ENCODE results near the gene TMPRSS2. TPM values are rescaled to one million over a fixed set of nuclear protein-coding genes. Genes with fewer than 3 reads are reported as not detected.
"Not testable (repeated sequence)": the region's sequence is repeated elsewhere in the genome, so short reads cannot be mapped to it uniquely, and the experiment has no call there.

TMPRSS2 gene
- polyA plus RNA-seq, 4 donors, result 35.5 to 50.1 (median 37.1) TPM

DNA sequence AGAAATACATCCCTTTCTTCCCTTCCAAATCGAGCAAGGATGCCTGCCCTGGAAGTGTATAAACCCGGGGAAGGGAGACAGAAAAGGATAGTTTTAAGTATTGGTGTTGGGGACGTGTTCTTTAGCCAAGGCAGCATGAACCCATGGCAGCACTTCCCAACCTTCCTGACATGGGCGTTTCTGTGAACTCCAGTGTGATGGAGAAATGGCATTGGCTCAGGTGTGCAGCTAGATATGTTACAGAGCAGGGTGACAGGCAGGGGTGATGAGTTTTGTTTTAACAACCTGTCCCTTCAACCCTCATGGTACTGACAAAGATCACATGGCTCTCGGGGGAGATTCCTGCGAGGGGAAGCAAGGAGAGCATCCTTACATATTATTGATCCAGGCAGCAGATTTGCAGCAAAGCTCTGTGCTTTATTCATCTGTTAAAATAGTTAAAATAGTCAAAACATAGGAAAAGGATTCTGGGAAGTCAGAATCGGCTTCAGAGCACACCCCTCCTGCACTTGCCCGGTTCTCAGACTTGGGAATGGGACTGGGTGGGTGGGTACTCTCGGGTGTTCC, 78.0 kb downstream of the TMPRSS2 start:
- no peak for DNase-seq (ENCODE audit: low read depth in 4 of 4, low spot score in 3 of 4)

- DNase-seq (ENCODE audit: low read depth in 4 of 4, low spot score in 3 of 4), result no peak
Observed at GRCh38 chr21:41429305-41429704, 78.7 kb downstream of the TMPRSS2 start.

- no peak for DNase-seq (ENCODE audit: low read depth in 4 of 4, low spot score in 3 of 4)
Observed at GRCh38 chr21:41428847-41429246, 79.1 kb downstream of the TMPRSS2 start.

DNA sequence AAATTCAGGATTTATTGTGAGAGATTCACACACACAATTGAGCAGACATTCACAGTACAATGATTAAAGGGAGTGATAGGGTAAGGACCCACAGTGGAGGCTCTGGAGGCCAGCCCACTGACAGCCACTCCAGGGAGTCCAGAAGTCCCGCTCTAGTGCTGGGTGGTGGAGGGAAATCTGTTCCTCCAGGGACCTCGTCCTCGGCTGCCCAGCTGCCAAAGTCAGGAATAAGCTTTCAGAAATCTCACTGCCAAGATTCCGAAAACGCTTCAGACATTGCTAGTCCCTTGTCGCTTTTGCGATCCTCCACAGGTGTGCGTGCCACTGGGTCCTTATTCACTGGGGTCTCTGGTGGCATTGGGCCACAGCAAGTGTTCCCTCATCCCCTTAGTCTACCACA, 79.6 kb downstream of the TMPRSS2 start:
- no peak for DNase-seq (ENCODE audit: low read depth in 4 of 4, low spot score in 3 of 4)

GRCh38 chr21:41427556-41427955, 80.4 kb downstream of the TMPRSS2 start:
- no peak for DNase-seq (ENCODE audit: low read depth in 4 of 4, low spot score in 3 of 4)

- DNase-seq (ENCODE audit: low read depth in 4 of 4, low spot score in 3 of 4), result no peak
Observed at GRCh38 chr21:41426676-41427404, 81.1 kb downstream of the TMPRSS2 start.

DNA sequence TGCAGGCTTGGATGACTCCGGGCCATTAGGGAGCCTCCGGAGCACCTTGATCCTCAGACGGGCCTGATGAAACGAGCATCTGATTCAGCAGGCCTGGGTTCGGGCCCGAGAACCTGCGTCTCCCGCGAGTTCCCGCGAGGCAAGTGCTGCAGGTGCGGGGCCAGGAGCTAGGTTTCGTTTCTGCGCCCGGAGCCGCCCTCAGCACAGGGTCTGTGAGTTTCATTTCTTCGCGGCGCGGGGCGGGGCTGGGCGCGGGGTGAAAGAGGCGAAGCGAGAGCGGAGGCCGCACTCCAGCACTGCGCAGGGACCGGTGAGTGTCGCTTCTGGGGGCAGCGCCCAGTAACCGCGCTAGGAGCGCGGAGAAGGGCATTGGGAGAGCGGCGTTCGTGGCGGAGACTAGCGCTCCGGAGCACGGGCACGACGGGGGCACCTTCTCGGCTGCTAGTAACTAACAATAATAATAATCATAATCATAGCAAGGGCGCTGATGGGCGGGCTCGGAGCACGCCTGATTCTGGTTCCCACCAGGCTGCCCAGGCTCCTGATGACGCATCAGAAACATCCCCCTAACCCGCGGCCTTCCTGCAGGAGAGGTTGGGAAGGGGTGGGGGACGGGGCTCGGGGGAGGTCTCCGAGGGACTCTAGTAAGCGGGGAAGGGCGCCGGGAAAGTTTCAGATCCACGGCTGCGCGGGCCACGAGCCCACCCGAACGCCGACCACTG, 81.8 kb downstream of the TMPRSS2 start, which contains the start of gene MX1:
TSS of gene MX1 (plus strand) at position 286 of the 722 bp plus-strand sequence. CDS start 5,832 bp downstream, outside the sequence.
- DNase-seq (ENCODE audit: low read depth in 4 of 4, low spot score in 3 of 4), result peak in 1 of 4 donors; percentile 20

DNA sequence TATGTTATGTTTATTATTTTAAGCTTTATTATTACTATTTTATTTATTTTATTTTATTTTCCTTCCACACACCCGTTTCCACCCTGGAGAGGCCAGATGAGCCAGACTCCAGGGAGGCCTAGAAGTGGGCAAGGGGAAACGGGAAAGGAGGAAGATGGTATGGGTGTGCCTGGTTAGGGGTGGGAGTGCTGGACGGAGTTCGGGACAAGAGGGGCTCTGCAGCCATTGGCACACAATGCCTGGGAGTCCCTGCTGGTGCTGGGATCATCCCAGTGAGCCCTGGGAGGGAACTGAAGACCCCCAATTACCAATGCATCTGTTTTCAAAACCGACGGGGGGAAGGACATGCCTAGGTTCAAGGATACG, 82.4 kb downstream of the TMPRSS2 start:
- DNase-seq (ENCODE audit: low read depth in 4 of 4, low spot score in 3 of 4), result no peak

GRCh38 chr21:41423305-41423636, 84.7 kb downstream of the TMPRSS2 start:
- not testable (repeated sequence) for DNase-seq (ENCODE audit: low read depth in 4 of 4, low spot score in 3 of 4)

- DNase-seq (ENCODE audit: low read depth in 4 of 4, low spot score in 3 of 4), result no peak
Observed at GRCh38 chr21:41422546-41423304, 85.2 kb downstream of the TMPRSS2 start.

- not testable (repeated sequence) for DNase-seq (ENCODE audit: low read depth in 4 of 4, low spot score in 3 of 4)
Observed at GRCh38 chr21:41420998-41421397, 87.0 kb downstream of the TMPRSS2 start.

- peak; percentile 78 to 90 (median 86) for DNase-seq (ENCODE audit: low read depth in 4 of 4, low spot score in 3 of 4)
Observed at GRCh38 chr21:41419921-41420862, 87.8 kb downstream of the TMPRSS2 start.

DNA sequence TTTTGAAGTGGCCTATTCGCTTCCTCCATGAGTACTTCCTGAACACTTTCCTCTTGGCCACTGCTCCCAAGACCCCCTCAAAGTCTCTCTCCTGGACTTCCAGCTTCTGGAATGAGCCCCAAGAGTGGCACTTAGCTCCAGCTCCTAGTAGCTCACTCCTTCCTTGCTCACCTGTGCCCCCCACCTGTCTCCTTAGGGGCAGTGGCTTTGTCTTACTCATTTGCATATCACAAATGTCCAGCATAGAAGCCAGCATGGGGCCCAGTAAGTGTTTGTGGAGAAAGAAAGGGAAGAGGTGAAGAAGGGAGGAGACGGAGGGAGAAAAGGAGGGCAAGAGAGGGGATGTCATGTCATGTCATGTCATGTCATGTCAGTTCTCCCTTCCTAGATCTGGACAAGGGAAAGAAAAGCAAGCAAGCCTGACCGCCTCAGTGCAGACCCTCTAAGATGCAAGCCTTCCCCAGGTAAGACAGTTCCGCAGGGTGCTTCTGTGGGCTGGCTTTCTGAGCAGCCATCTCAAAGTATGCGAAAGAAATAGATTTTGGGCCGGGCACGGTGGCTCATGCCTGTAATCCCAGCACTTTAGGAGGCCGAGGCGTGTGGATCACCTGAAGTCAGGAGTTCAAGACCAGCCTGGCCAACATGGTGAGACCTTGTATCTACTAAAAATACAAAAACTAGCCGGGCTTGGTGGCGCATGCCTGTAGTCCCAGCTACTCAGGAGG, 88.8 kb downstream of the TMPRSS2 start:
- no peak for DNase-seq (ENCODE audit: low read depth in 4 of 4, low spot score in 3 of 4)

DNA sequence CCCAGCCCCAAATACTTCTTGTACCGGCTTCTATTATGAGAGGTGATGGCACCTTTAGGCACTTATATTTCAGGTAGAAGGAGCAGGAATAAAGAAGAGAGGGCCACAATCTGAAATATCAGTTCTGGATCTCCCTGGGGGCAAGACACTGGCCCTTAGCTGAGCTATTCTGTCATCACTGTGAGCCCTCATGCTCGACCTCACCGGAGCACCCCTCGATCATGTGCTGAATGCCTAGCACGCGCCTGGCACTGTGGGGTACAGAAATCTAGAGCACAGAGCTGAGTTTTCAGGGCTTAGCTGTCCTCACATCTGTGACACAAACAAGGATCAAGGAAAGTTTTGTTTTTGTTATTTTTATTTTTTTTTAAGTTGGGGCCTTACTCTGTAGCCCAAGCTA, 89.6 kb downstream of the TMPRSS2 start:
- DNase-seq (ENCODE audit: low read depth in 4 of 4, low spot score in 3 of 4), result no peak

GRCh38 chr21:41417505-41417904, 90.5 kb downstream of the TMPRSS2 start:
- not testable (repeated sequence) for DNase-seq (ENCODE audit: low read depth in 4 of 4, low spot score in 3 of 4)

Measured in right renal pelvis (tissue), 4 donors.